Activated CD8-positive, alpha-beta memory T cell treated with anti-CD3 and anti-CD28 coated beads, Interleukin-2, amount 10 ng/mL, durations not matched to agents 7 days and 5 days (primary cell): Measurements from ENCODE around the gene ARPC3. TPM values are rescaled to one million over a fixed set of nuclear protein-coding genes. Genes with fewer than 3 reads are reported as not detected.
"Not testable (repeated sequence)": the region's sequence is repeated elsewhere in the genome, so short reads cannot be mapped to it uniquely, and the experiment has no call there.

Experiments used
- ATAC-seq: fragments of 150-1000 bp; cut with Tn5 transposase; one replicate; pipeline ENCODE4 v1.10.0; 2021; ENCODE audit warnings: moderate library complexity
- CTCF ChIA-PET: fragments of 350-600 bp; sonication (Branson Sonifier 250); formaldehyde crosslinking; loops from one replicate; lab custom pipeline; 2021; ENCODE audit warnings: antibody characterized with exemption; lab: Charles Lee
- DNase-seq: peaks from one replicate; pipeline ENCODE4 v3.0.0-alpha.2; 2020
- H3K27ac Mint-ChIP-seq: one replicate; pipeline ENCODE4 v1.8.0; 2021; ENCODE audit warnings: mild to moderate bottlenecking, mixed read lengths
- H3K27me3 Mint-ChIP-seq: one replicate; pipeline ENCODE4 v1.8.0; 2021; ENCODE audit warnings: mixed read lengths
- H3K36me3 Mint-ChIP-seq: one replicate; pipeline ENCODE4 v1.8.0; 2021; ENCODE audit warnings: mild to moderate bottlenecking, mixed read lengths
- H3K4me1 Mint-ChIP-seq: one replicate; pipeline ENCODE4 v1.8.0; 2021; ENCODE audit warnings: mixed read lengths
- H3K4me3 Mint-ChIP-seq: one replicate; pipeline ENCODE4 v1.8.0; 2021; ENCODE audit warnings: mild to moderate bottlenecking, moderate library complexity, mixed read lengths
- H3K9me3 Mint-ChIP-seq: one replicate; pipeline ENCODE4 v1.8.0; 2022; ENCODE audit warnings: low read depth, mixed read lengths
- total RNA-seq, 2 experiments: library from RNA; stranded (reverse); gene quantifications; one replicate each; pipeline ENCODE4 v1.2.3, GENCODE V29; 2021

ARPC3 gene
- total RNA-seq, result 100 to 1,000 TPM; 369 to 418 TPM

GRCh38 chr12:110449799-110450497 is at the start of gene ARPC3:
Gene ARPC3, minus strand, starts transcription at chr12:110450337. Its CDS starts 77 bp downstream, at chr12:110450260.
- Mint-ChIP-seq H3K9me3 (no peaks in the 10 kb centered on the region), H3K4me3 (peak within 1 kb of the TSS; percentile 95), H3K36me3 (peaks cover 42% of the 10 kb centered on the region), H3K27me3 (no peaks in the 10 kb centered on the region), H3K27ac (peak within 1 kb of the TSS; percentile 100), H3K4me1 (peaks cover 47% of the 10 kb centered on the region)
- ATAC-seq, result peak; percentile 98
- DNase-seq, result peak; percentile 98
- CTCF ChIA-PET, result interaction anchor here (0.8 to 9.8 kb wide), 45 partner anchors 9 to 645 kb away, joined by 3 to 161 read pairs (median 4); partner anchors contain the start of genes FAM216A, GPN3, RAD9B and TCTN1

DNA sequence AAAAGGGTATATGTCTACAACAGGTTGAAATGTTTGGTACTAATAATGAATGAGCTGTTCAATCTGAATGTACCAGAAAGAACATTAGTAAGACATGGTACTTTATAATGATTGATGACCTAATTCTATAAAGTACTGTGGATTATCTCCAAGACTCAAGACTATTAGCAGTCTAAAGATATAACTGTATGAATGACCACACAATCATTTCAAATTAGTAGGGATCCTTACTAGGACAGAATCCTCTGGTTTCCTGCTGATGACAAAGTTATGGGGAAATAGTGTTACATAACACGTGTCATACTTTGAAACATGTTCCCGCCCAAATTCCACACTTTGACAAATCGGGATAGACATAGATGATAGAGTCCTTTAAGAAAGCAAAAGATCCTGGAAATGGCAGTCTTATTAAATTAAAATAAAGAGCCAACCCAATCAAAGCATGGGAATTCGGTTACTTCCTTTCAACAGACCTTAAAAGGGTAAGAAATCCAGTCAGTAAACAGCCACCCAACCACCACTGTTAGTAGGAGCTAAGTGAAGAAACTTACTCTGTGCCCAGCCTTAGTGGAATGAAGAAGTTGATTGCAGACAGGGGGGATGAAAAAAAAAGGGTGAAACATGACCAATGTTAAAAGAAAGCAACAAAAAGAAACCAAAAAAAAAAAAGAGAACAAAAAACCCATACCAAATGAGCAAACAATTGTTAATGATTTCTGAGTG is 49.0 kb upstream of the ARPC3 start:
- H3K4me1 Mint-ChIP-seq, result peaks cover 37% of the 10 kb centered on the region
- CTCF ChIA-PET, result interaction anchor here (0.8 to 6.0 kb wide), 4 partner anchors 16 to 102 kb away, joined by 3 to 48 read pairs (median 26); partner anchors contain the start of genes ARPC3, FAM216A and GPN3
- H3K27ac Mint-ChIP-seq, result peak overlapping the region; percentile 82
- peaks cover 37% of the 10 kb centered on the region for H3K36me3 Mint-ChIP-seq
- no peaks in the 10 kb centered on the region for H3K9me3 Mint-ChIP-seq
- ATAC-seq (no peak), DNase-seq (no peak)
- peak overlapping the region; percentile 55 for H3K4me3 Mint-ChIP-seq
- H3K27me3 Mint-ChIP-seq, result no peaks in the 10 kb centered on the region

DNA sequence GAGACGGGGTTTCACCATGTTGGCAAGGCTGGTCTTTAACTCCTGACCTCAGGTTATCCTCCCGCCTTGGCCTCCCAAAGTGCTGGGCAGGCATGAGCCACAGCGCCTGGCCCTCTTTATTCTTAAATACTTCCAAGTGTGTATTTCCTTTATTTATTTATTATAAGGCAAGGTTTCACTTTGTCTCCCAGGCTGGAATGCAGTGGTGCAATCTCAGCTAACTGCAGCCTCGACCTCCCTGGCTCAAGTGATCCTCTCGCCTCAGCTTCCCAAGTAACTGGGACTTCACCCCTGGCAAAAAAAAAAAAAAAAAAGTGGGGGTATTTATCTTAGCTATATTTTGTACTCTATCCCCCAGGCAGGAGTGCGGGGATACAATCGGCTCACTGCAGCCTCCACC is 25.3 kb upstream of the ARPC3 start:
- Mint-ChIP-seq H3K27ac (no peak overlapping the region), H3K36me3 (peaks cover 13% of the 10 kb centered on the region), H3K9me3 (no peaks in the 10 kb centered on the region), H3K27me3 (no peaks in the 10 kb centered on the region), H3K4me1 (peaks cover 11% of the 10 kb centered on the region), H3K4me3 (no peak overlapping the region)
- ATAC-seq, result no peak
- no peak for DNase-seq
- CTCF ChIA-PET, result interaction anchor here (0.6 to 1.0 kb wide), 2 partner anchors 126 to 378 kb away, joined by 3 to 4 read pairs; no protein-coding TSS in a partner anchor

DNA sequence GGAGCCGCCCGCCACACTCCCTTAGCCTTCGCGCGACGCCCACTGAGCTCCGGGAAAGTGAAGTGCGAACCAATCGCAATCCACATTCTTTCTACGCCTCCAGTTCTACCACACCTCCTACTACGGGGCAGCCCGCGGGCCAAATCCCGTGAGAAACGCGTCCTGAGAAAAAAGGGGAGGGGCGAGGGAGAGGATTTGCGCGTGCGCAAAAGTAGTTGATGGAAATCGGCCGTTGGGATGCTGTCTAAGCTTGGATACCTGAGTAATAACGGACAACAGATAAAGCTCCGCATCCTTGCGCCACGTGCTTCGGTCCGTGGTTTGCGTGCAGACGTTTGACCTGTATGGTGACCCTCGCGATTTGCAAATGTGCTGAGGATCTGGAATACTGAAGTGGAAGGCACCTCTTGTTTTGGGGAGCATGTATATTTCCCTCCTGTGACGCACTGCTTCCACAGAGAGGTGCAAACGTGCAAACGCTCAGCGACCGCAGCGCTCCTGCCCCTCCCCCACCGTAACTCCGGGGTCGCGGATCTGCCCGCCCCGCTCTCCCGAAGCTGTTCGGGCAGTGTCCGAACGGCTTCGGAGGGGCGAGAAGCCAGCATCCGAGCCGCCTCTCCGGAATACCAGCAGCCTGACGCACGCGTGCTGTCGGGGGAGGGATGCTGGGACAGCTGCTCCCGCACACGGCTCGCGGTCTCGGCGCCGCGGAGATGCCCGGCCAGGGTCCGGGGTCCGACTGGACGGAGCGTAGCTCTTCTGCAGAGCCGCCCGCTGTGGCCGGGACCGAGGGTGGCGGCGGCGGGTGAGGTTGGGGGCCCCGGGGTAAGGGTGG is 18.3 kb upstream of the ARPC3 start, which contains the start of the genes FAM216A and GPN3:
TSS of gene FAM216A (plus strand) at position 632 of the 835 bp plus-strand sequence. CDS start at position 663, 31 bp downstream.
TSS of gene GPN3 (minus strand) at position 44 of the 835 bp plus-strand sequence. CDS start 54 bp downstream, outside the sequence.
- ATAC-seq (peak; percentile 88), DNase-seq (peak; percentile 98)
- Mint-ChIP-seq H3K27me3 (no peaks in the 10 kb centered on the region), H3K36me3 (peaks cover 14% of the 10 kb centered on the region), H3K4me3 (peak within 1 kb of the TSS; percentile 92), H3K27ac (peak within 1 kb of the TSS; percentile 98), H3K9me3 (no peaks in the 10 kb centered on the region), H3K4me1 (peaks cover 43% of the 10 kb centered on the region)
- CTCF ChIA-PET, result interaction anchor here (0.6 to 6.0 kb wide), 40 partner anchors 8 to 419 kb away, joined by 3 to 98 read pairs (median 4); partner anchors contain the start of genes ARPC3, RAD9B, TCTN1 and VPS29

GRCh38 chr12:110467847-110468213 is 17.7 kb upstream of the ARPC3 start:
- ATAC-seq, result no peak

GRCh38 chr12:110466791-110467190 is 16.7 kb upstream of the ARPC3 start:
- Mint-ChIP-seq H3K4me1 (peaks cover 43% of the 10 kb centered on the region), H3K9me3 (no peaks in the 10 kb centered on the region), H3K4me3 (peak overlapping the region; percentile 92), H3K27me3 (no peaks in the 10 kb centered on the region), H3K36me3 (peaks cover 13% of the 10 kb centered on the region), H3K27ac (no peak overlapping the region)
- CTCF ChIA-PET, result interaction anchor here (0.9 to 5.5 kb wide), 7 partner anchors 8 to 359 kb away, joined by 3 to 98 read pairs (median 5); partner anchors contain the start of genes ARPC3, RAD9B and VPS29
- ATAC-seq (no peak), DNase-seq (no peak)

More at GRCh38 chr12:110467847-110468213, 17.7 kb upstream of the ARPC3 start:
- Mint-ChIP-seq H3K27me3 (no peaks in the 10 kb centered on the region), H3K27ac (peak overlapping the region; percentile 98), H3K9me3 (no peaks in the 10 kb centered on the region), H3K36me3 (peaks cover 13% of the 10 kb centered on the region), H3K4me3 (peak overlapping the region; percentile 92), H3K4me1 (peaks cover 43% of the 10 kb centered on the region)
- CTCF ChIA-PET, result interaction anchor here (0.8 to 6.0 kb wide), 22 partner anchors 9 to 420 kb away, joined by 3 to 98 read pairs (median 4); partner anchors contain the start of genes ARPC3, RAD9B, TCTN1 and VPS29
- no peak for DNase-seq

DNA sequence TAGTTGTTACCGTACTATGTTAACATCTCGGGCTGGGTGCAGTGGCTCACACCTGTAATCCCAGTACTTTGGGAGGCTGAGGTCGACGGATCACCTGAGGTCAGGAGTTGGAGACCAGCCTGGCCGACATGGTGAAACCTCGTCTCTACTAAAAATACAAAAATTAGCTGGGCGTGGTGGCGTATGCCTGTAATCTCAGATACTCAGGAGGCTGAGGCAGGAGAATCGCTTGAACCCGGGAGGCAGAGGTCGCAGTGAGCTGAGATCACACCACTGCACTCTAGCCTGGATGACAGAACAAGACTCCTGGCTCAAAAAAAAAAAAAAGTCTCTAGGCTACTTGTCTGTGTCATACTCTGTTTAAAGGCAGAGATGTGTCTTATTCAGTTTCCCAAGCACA is 15.6 kb upstream of the ARPC3 start:
- H3K4me1 Mint-ChIP-seq, result peaks cover 39% of the 10 kb centered on the region
- not testable (repeated sequence) for H3K4me3 Mint-ChIP-seq

DNA sequence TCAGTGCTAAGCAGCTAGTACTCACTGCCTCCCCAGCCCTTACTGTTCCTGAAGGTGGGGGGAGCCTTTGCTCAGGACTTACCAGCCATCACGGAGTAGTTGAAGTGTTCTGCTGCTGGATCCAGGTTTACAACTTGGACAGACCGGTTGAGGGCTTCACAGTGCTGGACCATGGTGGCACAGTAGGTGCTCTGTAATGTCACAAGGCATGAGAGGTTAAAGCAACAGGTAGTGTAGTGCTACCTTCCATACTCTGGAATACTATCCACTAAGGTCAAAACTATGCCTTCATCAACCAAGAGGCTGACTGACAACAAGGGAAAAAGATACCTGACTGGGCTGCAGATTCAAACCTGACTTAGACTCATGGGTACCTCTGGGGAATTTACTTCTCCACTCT is 14.9 kb upstream of the ARPC3 start:
- Mint-ChIP-seq H3K27me3 (no peaks in the 10 kb centered on the region), H3K4me1 (peaks cover 32% of the 10 kb centered on the region), H3K9me3 (no peaks in the 10 kb centered on the region), H3K27ac (no peak overlapping the region), H3K36me3 (peaks cover 20% of the 10 kb centered on the region), H3K4me3 (no peak overlapping the region)
- CTCF ChIA-PET, result interaction anchor here (5.5 kb wide), 1 partner anchor 15 kb away, joined by 98 read pairs; the partner anchor contains the start of gene ARPC3
- DNase-seq, result no peak
- no peak for ATAC-seq

More for the DNA sequence above, 15.6 kb upstream of the ARPC3 start:
- not testable (repeated sequence) for H3K27me3 Mint-ChIP-seq, H3K9me3 Mint-ChIP-seq, ATAC-seq, H3K27ac Mint-ChIP-seq, DNase-seq
- H3K36me3 Mint-ChIP-seq, result peaks cover 16% of the 10 kb centered on the region
- CTCF ChIA-PET, result interaction anchor here (0.6 to 5.5 kb wide), 6 partner anchors 15 to 360 kb away, joined by 3 to 98 read pairs (median 6); partner anchors contain the start of genes ARPC3, RAD9B and VPS29

DNA sequence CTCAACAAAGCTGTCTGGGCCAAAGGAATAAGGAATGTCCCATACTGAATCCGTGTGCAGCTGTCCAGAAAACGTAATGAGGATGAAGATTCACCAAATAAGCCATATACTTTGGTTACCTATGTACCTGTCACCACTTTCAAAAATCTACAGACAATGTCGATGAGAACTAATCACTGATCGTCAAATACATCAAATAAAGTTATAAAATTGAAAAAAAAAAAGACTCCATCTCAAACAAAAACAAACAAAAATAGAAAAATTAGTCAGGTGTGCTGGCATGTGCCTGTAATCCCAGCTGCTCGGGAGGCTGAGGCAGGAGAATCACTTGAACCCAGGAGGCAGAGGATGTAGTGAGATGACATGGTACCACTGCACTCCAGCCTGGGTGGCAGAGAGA is 11.1 kb upstream of the ARPC3 start:
- H3K4me1 Mint-ChIP-seq, result peaks cover 10% of the 10 kb centered on the region
- DNase-seq, ATAC-seq, H3K27me3 Mint-ChIP-seq, H3K27ac Mint-ChIP-seq, H3K9me3 Mint-ChIP-seq, CTCF ChIA-PET, H3K4me3 Mint-ChIP-seq: not testable (repeated sequence)
- peaks cover 30% of the 10 kb centered on the region for H3K36me3 Mint-ChIP-seq

- Mint-ChIP-seq H3K9me3 (no peaks in the 10 kb centered on the region), H3K36me3 (peaks cover 33% of the 10 kb centered on the region), H3K27ac (no peak overlapping the region)
These were observed 8.6 kb upstream of the ARPC3 start for GRCh38 chr12:110458756-110459155.

DNA sequence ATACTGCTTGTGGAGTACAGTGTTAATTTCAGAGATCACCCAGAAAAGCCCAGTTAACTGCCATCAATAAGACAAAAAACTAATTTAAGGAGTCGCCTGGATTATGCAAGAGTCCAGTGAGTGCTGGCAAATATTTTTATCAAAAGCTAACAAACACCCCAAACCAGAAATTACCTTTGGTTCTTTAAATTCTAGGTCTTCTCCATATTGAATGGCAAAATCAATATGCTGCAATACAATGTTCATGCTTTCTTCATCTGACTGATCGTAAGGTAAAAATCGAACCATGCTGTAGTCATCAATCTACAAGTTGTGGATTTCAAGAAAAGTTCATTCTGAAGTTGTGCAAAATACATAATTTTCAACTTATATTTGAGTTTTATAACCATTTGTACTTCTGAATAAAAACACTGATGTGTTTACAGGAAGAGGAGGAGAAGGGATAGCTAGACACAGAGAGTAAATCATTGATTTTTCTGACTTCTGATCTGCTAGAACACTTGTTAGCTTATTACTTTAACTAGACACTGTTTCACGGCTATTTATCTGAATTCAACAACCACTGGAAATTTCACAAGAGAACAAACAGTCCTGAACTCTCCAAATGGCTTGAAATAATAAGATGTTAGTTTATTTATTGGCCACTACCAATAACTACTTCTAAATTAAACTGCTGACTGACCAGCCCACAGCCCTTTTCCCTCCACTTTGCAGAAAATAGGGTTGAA is 3.6 kb upstream of the ARPC3 start:
- peaks cover 27% of the 10 kb centered on the region for H3K4me1 Mint-ChIP-seq
- no peaks in the 10 kb centered on the region for H3K9me3 Mint-ChIP-seq
- DNase-seq, result no peak
- H3K27ac Mint-ChIP-seq, result no peak overlapping the region
- H3K27me3 Mint-ChIP-seq, result no peaks in the 10 kb centered on the region
- CTCF ChIA-PET, result interaction anchor here (2.1 to 9.8 kb wide), 3 partner anchors 10 to 148 kb away, joined by 5 to 161 read pairs (median 98); partner anchors contain the start of genes FAM216A and GPN3
- ATAC-seq, result no peak
- H3K4me3 Mint-ChIP-seq, result no peak overlapping the region
- H3K36me3 Mint-ChIP-seq, result peaks cover 34% of the 10 kb centered on the region

More at GRCh38 chr12:110458756-110459155, 8.6 kb upstream of the ARPC3 start:
- H3K4me3 Mint-ChIP-seq, result no peak overlapping the region
- CTCF ChIA-PET, result interaction anchor here (0.9 to 1.5 kb wide), 4 partner anchors 9 to 141 kb away, joined by 3 to 5 read pairs (median 4); partner anchors contain the start of gene ARPC3
- no peaks in the 10 kb centered on the region for H3K27me3 Mint-ChIP-seq
- ATAC-seq (no peak), DNase-seq (no peak)
- peaks cover 6% of the 10 kb centered on the region for H3K4me1 Mint-ChIP-seq
